ENCODE measurements around the gene KCNN1. TPM values are rescaled to one million over a fixed set of nuclear protein-coding genes. Genes with fewer than 3 reads are reported as not detected.

KCNN1 gene
- total and polyA plus RNA-seq, 2 of the 4 experiments (the other 2 are of a cell fraction), result 0.09 TPM; not detected in 1

GRCh38 chr19:18000480-18000914, 33.6 kb downstream of the KCNN1 start:
- TF ChIP-seq RAD21 (IDR thresholded peaks at IDR 0.05; ENCODE audit: low read length) (no peak), MXI1 (IDR thresholded peaks at IDR 0.05; ENCODE audit: borderline replicate concordance, low read depth, low read length) (no peak), USF2 (IDR thresholded peaks at IDR 0.05; ENCODE audit: low read depth, low read length) (no peak), POLR2A (IDR thresholded peaks at IDR 0.05; ENCODE audit: low read depth, low read length) (no peak), NFE2L2 (IDR thresholded peaks at IDR 0.05; ENCODE audit: low read depth, low read length) (no peak), MAFK (IDR thresholded peaks at IDR 0.05; ENCODE audit: low read depth, low read length) (no peak), CTCF (conservative IDR thresholded peaks at IDR 0.05; ENCODE audit: low read depth, low read length) (no peak), RFX5 (IDR thresholded peaks at IDR 0.05; ENCODE audit: low read depth, low read length) (no peak), RCOR1 (IDR thresholded peaks at IDR 0.05; ENCODE audit: insufficient replicate concordance, low read length) (no peak), FOS (IDR thresholded peaks at IDR 0.05; ENCODE audit: low read depth, low read length) (no peak), MAZ (IDR thresholded peaks at IDR 0.05; ENCODE audit: borderline replicate concordance, low read depth, low read length) (no peak), CHD1 (IDR thresholded peaks at IDR 0.05; ENCODE audit: low read depth, low read length) (no peak), SMC3 (IDR thresholded peaks at IDR 0.05; ENCODE audit: low read depth, low read length) (no peak), BHLHE40 (IDR thresholded peaks at IDR 0.05; ENCODE audit: low read depth, low read length) (no peak), CEBPB (IDR thresholded peaks at IDR 0.05; ENCODE audit: low read depth, low read length) (no peak)
- TF ChIP-seq, protein P1, sequence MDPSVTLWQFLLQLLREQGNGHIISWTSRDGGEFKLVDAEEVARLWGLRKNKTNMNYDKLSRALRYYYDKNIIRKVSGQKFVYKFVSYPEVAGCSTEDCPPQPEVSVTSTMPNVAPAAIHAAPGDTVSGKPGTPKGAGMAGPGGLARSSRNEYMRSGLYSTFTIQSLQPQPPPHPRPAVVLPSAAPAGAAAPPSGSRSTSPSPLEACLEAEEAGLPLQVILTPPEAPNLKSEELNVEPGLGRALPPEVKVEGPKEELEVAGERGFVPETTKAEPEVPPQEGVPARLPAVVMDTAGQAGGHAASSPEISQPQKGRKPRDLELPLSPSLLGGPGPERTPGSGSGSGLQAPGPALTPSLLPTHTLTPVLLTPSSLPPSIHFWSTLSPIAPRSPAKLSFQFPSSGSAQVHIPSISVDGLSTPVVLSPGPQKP (IDR thresholded peaks at IDR 0.05; ENCODE audit: borderline replicate concordance, low read depth, low read length), result no peak
- H2BK15ac ChIP-seq (ENCODE audit: low read depth, low read length), result peak overlapping the region; percentile 61; the same call in 1 of the 3 replicates
- H3K4me3 ChIP-seq (ENCODE audit: insufficient read depth, low read depth, low read length), result peak overlapping the region; percentile 63
- H2AK9ac ChIP-seq (replicated peaks; ENCODE audit: low read depth, low read length, poor library complexity), result peak overlapping the region; percentile 44
- ChIA-PET POLR2A (ENCODE audit: unreplicated experiment) (interaction anchor here (0.9 kb wide), 1 partner anchor 141 kb away, joined by 3 read pairs; no protein-coding TSS in a partner anchor), CTCF (no interaction called here)
- dilution Hi-C loops (cut with HindIII; ENCODE audit: low sequenced_read_pairs, unreplicated experiment) (no loop called here), intact Hi-C loops (cut with micrococcal nuclease) (loop anchor here (10.0 kb wide), 1 partner anchor 154 kb away; the partner anchor contains the start of gene PIK3R2), in situ Hi-C loops (cut with MboI; ENCODE audit: low sequenced_read_pairs) (no loop called here)
- no peak overlapping the region for H3K9ac ChIP-seq (ENCODE audit: low read depth, low read length)
- no peak for ATAC-seq (ENCODE audit: low read depth)
- peak overlapping the region; percentile 94 for H2AFZ ChIP-seq (replicated peaks; ENCODE audit: low read length, poor library complexity)
- H3K14ac ChIP-seq (replicated peaks; ENCODE audit: low read depth, low read length), result peak overlapping the region; percentile 66; the same call in 1 of the 2 replicates
- no peak for DNase-seq
- BruUV-seq (replicated peaks), result no TSS peak
- H3K9me1 ChIP-seq (ENCODE audit: insufficient read depth, low read length), result no peaks in the 10 kb centered on the region; the same call in 1 of the 2 replicates
- H3K79me1 ChIP-seq (ENCODE audit: low read depth in 1 of 2, low read length in 2 of 2), result peaks cover 9 to 10% of the 10 kb centered on the region in 2 experiments; a peak in 2 of 4 replicates
- H3K9me3 ChIP-seq (ENCODE audit: control insufficient read depth, insufficient read depth, low read length), result no peaks in the 10 kb centered on the region
- no peak overlapping the region for H3K23ac ChIP-seq (ENCODE audit: low read depth, low read length)
- H4K91ac ChIP-seq (ENCODE audit: insufficient read depth, low read depth, low read length), result peak overlapping the region; percentile 54
- no peaks in the 10 kb centered on the region for H3K4me1 ChIP-seq (ENCODE audit: control insufficient read depth, insufficient read depth, low read length)
- no peaks in the 10 kb centered on the region for H4K20me1 ChIP-seq (ENCODE audit: insufficient read depth, low read length)
- peak overlapping the region; percentile 91 to 92 for H4K8ac ChIP-seq (ENCODE audit: low read depth in 2 of 2, low read length in 2 of 2)
- H3K18ac ChIP-seq (ENCODE audit: low read depth, low read length), result peak overlapping the region; percentile 16
- peak overlapping the region; percentile 30 for H4K5ac ChIP-seq (ENCODE audit: low read depth, low read length)
- no peaks in the 10 kb centered on the region; the same call in 1 of the 2 replicates for H3K27me3 ChIP-seq (ENCODE audit: control insufficient read depth, insufficient read depth, low read length)
- H3K4ac ChIP-seq (ENCODE audit: low read depth, low read length), result peak overlapping the region; percentile 67
- H2BK120ac ChIP-seq (ENCODE audit: low read depth, low read length), result peak overlapping the region; percentile 33
- H3K56ac ChIP-seq (ENCODE audit: extremely low read depth, insufficient read depth, low read length), result no peak overlapping the region
- no peak overlapping the region for H2BK20ac ChIP-seq (ENCODE audit: low read depth, low read length)
- H3K27ac ChIP-seq (ENCODE audit: insufficient read depth, low read length), result peak overlapping the region; percentile 5; the same call in 1 of the 2 replicates
- peak overlapping the region; percentile 47; the same call in 1 of the 2 replicates for H3K4me2 ChIP-seq (ENCODE audit: low read depth, low read length)
- H2AK5ac ChIP-seq (ENCODE audit: low read depth, low read length), result no peak overlapping the region
- peak overlapping the region; percentile 12 for H2BK5ac ChIP-seq (ENCODE audit: low read depth, low read length, poor library complexity, severe bottlenecking)
- H3K36me3 ChIP-seq (ENCODE audit: control insufficient read depth, insufficient read depth, low read length), result no peaks in the 10 kb centered on the region
- WGBS, 2 experiments (ENCODE audit: extremely low coverage in 2 of 2, insufficient read length in 1 of 2), result 22% methylated on average over 12 of the region's 17 CpGs; no CpG with 5 or more reads in 1 of the 2 experiments

Data from IMR-90 (cell line).